Progenitor cell of endocrine pancreas (in vitro differentiated cells): ENCODE results near the gene TAGAP. TPM values are rescaled to one million over a fixed set of nuclear protein-coding genes. Genes with fewer than 3 reads are reported as not detected.
"Not testable (repeated sequence)": the region's sequence is repeated elsewhere in the genome, so short reads cannot be mapped to it uniquely, and the experiment has no call there.

Source experiments
- DNase-seq: peaks from one replicate; pipeline ENCODE4 v3.0.0; 2021; ENCODE audit warnings: low spot score; ENCODE audit not compliant: unreplicated experiment
- H3K27ac Mint-ChIP-seq: 2 replicates; pipeline ENCODE4 v1.8.0; 2021; ENCODE audit warnings: mild to moderate bottlenecking, moderate library complexity, mixed read lengths
- H3K27me3 Mint-ChIP-seq: 2 replicates; pipeline ENCODE4 v1.8.0; 2021; ENCODE audit warnings: mixed read lengths
- H3K36me3 Mint-ChIP-seq: 2 replicates; pipeline ENCODE4 v1.8.0; 2022; ENCODE audit warnings: mixed read lengths; ENCODE audit not compliant: insufficient read depth
- H3K4me1 Mint-ChIP-seq: 2 replicates; pipeline ENCODE4 v1.8.0; 2021; ENCODE audit warnings: low read depth, mixed read lengths
- H3K4me3 Mint-ChIP-seq: 2 replicates; pipeline ENCODE4 v1.8.0; 2021; ENCODE audit warnings: low read depth, mild to moderate bottlenecking, moderate library complexity, mixed read lengths
- H3K9me3 Mint-ChIP-seq: 2 replicates; pipeline ENCODE4 v1.8.0; 2021; ENCODE audit warnings: low read depth, mixed read lengths
- total RNA-seq: library from RNA; stranded (reverse); gene quantifications from 2 replicates; pipeline ENCODE4 v1.2.1, GENCODE V29; 2021
- TF ChIP-seq, protein P1 (sequence below): fragments of 200-600 bp; sonication (generic); IDR thresholded peaks from one replicate; pipeline ENCODE4 v1.5.0; 2021; ENCODE audit warnings: antibody characterized with exemption, mild to moderate bottlenecking; ENCODE audit not compliant: unreplicated experiment

Gene TAGAP
- total RNA-seq, 1 donor from 2014 or later = not detected

GRCh38 chr6:158999666-159000403 is 45.0 kb downstream of the TAGAP start, which contains the start of gene RSPH3:
TSS of gene RSPH3 (minus strand) at chr6:159000202. CDS start at chr6:158999550, 652 bp downstream.
- H3K27ac Mint-ChIP-seq = peak within 1 kb of the TSS; percentile 99
- H3K27me3 Mint-ChIP-seq = no peaks in the 10 kb centered on the region
- no peaks in the 10 kb centered on the region for H3K9me3 Mint-ChIP-seq
- peak within 1 kb of the TSS; percentile 99 for H3K4me3 Mint-ChIP-seq
- peaks cover 7% of the 10 kb centered on the region for H3K4me1 Mint-ChIP-seq
- DNase-seq = peak; percentile 97
- TF ChIP-seq, protein P1, sequence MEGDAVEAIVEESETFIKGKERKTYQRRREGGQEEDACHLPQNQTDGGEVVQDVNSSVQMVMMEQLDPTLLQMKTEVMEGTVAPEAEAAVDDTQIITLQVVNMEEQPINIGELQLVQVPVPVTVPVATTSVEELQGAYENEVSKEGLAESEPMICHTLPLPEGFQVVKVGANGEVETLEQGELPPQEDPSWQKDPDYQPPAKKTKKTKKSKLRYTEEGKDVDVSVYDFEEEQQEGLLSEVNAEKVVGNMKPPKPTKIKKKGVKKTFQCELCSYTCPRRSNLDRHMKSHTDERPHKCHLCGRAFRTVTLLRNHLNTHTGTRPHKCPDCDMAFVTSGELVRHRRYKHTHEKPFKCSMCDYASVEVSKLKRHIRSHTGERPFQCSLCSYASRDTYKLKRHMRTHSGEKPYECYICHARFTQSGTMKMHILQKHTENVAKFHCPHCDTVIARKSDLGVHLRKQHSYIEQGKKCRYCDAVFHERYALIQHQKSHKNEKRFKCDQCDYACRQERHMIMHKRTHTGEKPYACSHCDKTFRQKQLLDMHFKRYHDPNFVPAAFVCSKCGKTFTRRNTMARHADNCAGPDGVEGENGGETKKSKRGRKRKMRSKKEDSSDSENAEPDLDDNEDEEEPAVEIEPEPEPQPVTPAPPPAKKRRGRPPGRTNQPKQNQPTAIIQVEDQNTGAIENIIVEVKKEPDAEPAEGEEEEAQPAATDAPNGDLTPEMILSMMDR = peak; percentile 25
- peaks cover 5% of the 10 kb centered on the region for H3K36me3 Mint-ChIP-seq

- TF ChIP-seq, protein P1 = no peak
- peak overlapping the region; percentile 99 for H3K4me3 Mint-ChIP-seq
- peak overlapping the region; percentile 99 for H3K27ac Mint-ChIP-seq
- peaks cover 5% of the 10 kb centered on the region for H3K36me3 Mint-ChIP-seq
- H3K4me1 Mint-ChIP-seq = peaks cover 7% of the 10 kb centered on the region
- H3K9me3 Mint-ChIP-seq = no peaks in the 10 kb centered on the region
- DNase-seq = no peak
- H3K27me3 Mint-ChIP-seq = no peaks in the 10 kb centered on the region
Observed at GRCh38 chr6:158999154-158999665, 45.6 kb downstream of the TAGAP start.

GRCh38 chr6:158996856-158997255 is 47.9 kb downstream of the TAGAP start:
- DNase-seq = no peak
- H3K9me3 Mint-ChIP-seq = no peaks in the 10 kb centered on the region
- H3K4me3 Mint-ChIP-seq = peak overlapping the region; percentile 24
- H3K27ac Mint-ChIP-seq = no peak overlapping the region
- H3K4me1 Mint-ChIP-seq = peaks cover 7% of the 10 kb centered on the region
- TF ChIP-seq, protein P1 = no peak
- no peaks in the 10 kb centered on the region for H3K27me3 Mint-ChIP-seq
- peaks cover 15% of the 10 kb centered on the region for H3K36me3 Mint-ChIP-seq

- no peak for DNase-seq
- H3K4me1 Mint-ChIP-seq = no peaks in the 10 kb centered on the region
- H3K9me3 Mint-ChIP-seq = peaks cover 11% of the 10 kb centered on the region
- TF ChIP-seq, protein P1 = no peak
- H3K4me3 Mint-ChIP-seq = no peak overlapping the region
- peaks cover 29% of the 10 kb centered on the region for H3K36me3 Mint-ChIP-seq
- H3K27ac Mint-ChIP-seq = no peak overlapping the region
- H3K27me3 Mint-ChIP-seq = no peaks in the 10 kb centered on the region
Observed at GRCh38 chr6:158993639-158994038, 51.2 kb downstream of the TAGAP start.

DNA sequence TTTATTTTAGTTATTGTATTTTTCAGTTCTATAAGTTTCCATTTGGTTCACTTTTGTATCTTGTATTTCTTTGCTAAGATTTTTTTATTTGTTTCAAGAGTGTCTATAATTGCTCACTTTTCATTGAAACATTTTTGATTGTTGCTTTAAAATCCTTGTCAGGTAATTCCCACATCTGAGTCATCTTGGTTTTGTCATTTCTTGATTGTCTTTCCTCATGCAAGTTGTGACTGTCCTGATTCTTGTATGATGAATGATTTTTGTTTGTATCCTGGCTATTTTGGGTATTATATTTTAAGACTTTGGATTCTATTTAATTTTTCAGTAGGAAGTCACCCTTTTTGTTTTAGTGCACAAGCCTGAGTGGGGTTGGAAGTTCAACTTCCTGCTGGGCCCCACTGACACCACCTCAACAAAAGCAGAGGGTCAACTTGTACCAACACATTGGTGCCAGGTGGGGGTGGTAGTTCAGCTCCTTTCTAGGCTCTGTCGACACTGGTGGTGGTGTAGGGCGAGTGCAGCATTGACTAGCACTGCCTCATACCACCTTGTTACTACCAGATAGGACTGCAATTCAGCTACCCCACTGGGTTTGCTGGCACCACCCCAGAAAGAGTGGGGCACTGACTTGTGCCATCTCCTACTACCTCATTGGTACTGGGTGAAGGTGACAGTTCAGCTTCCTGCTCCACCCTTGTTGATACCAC is 53.6 kb downstream of the TAGAP start:
- Mint-ChIP-seq H3K36me3 (peaks cover 34% of the 10 kb centered on the region), H3K27me3 (no peaks in the 10 kb centered on the region), H3K4me1 (no peaks in the 10 kb centered on the region), H3K27ac (no peak overlapping the region), H3K4me3 (no peak overlapping the region), H3K9me3 (peaks cover 15% of the 10 kb centered on the region)
- DNase-seq = no peak
- TF ChIP-seq, protein P1 = no peak

GRCh38 chr6:158989711-158990110 is 55.1 kb downstream of the TAGAP start:
- not testable (repeated sequence) for H3K4me3 Mint-ChIP-seq, H3K27me3 Mint-ChIP-seq, H3K27ac Mint-ChIP-seq, DNase-seq, H3K4me1 Mint-ChIP-seq
- peaks cover 15% of the 10 kb centered on the region for H3K9me3 Mint-ChIP-seq
- H3K36me3 Mint-ChIP-seq = peaks cover 32% of the 10 kb centered on the region
